Mucosa of stomach (tissue), 1 donor: Measurements from ENCODE around the gene CYP1A2.
"Not testable (repeated sequence)": the region's sequence is repeated elsewhere in the genome, so short reads cannot be mapped to it uniquely, and the experiment has no call there.

ENCODE experiments used
- H3K27me3 ChIP-seq: one replicate; pipeline ENCODE4 v1.7.0; 2013; ENCODE audit warnings: mild to moderate bottlenecking, low read length; ENCODE audit not compliant: control insufficient read depth, insufficient read depth
- H3K36me3 ChIP-seq: one replicate; pipeline ENCODE4 v1.7.0; 2013; ENCODE audit warnings: low read length; ENCODE audit not compliant: control insufficient read depth, insufficient read depth
- H3K4me1 ChIP-seq: one replicate; pipeline ENCODE4 v1.7.0; 2013; ENCODE audit warnings: mild to moderate bottlenecking, low read length; ENCODE audit not compliant: control insufficient read depth, insufficient read depth
- H3K4me3 ChIP-seq: one replicate; pipeline ENCODE4 v1.7.0; 2013; ENCODE audit warnings: low read length
- H3K9ac ChIP-seq: one replicate; pipeline ENCODE4 v1.7.0; 2013; ENCODE audit warnings: mild to moderate bottlenecking, low read length, moderate library complexity
- H3K9me3 ChIP-seq: one replicate; pipeline ENCODE4 v1.7.0; 2013; ENCODE audit warnings: mild to moderate bottlenecking, low read length, moderate library complexity; ENCODE audit not compliant: control insufficient read depth
- donor health status: Pancreatic carcinoma.

Gene CYP1A2

DNA sequence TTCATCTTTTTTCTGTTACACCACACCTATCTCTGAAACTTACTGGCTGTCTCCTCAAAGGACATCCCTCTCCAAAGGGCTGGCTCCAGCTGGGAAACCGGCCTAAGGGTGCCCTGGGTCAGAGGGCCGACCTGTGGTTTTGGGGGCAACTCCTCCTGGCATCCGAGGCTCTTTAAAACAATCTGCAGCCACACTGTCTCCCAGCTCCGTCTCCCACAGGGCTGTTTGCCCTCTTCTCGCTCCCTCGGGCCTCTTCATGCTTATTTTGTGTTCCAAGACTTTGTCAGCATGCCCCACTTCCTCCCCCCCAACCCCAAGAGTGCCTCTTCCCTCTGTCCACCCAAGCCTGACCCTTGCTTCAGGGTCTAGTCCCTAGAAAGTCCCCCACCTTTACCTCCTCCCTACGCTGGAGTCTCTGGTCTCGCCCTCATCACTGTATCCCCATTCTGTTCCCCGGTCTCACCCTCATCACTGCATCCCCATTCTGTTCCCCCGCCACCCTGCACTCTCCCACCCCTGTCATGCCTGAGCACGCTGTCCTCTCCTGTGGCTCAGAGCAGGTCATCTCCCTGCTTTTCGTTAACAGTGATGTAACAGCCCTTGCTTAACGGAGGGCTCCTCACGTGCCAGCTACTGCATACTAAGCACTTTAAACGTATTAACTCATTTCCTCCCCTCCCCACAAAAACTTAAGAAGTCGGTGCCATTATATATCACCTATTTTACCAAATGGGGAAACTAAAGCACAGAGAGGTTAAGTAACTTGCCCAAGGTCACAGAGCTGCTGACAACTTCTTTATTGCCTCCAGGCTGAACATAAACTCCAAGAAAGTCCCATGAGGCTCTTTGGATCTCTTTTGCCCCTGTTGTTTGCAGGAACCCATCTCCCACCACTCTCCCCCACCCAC, 32.1 kb downstream of the CYP1A2 start:
- Histone ChIP-seq H3K4me3 (no peak overlapping the region), H3K4me1 (peaks cover 72% of the 10 kb centered on the region), H3K9me3 (no peaks in the 10 kb centered on the region), H3K27me3 (no peaks in the 10 kb centered on the region), H3K36me3 (no peaks in the 10 kb centered on the region), H3K9ac (no peak overlapping the region)

DNA sequence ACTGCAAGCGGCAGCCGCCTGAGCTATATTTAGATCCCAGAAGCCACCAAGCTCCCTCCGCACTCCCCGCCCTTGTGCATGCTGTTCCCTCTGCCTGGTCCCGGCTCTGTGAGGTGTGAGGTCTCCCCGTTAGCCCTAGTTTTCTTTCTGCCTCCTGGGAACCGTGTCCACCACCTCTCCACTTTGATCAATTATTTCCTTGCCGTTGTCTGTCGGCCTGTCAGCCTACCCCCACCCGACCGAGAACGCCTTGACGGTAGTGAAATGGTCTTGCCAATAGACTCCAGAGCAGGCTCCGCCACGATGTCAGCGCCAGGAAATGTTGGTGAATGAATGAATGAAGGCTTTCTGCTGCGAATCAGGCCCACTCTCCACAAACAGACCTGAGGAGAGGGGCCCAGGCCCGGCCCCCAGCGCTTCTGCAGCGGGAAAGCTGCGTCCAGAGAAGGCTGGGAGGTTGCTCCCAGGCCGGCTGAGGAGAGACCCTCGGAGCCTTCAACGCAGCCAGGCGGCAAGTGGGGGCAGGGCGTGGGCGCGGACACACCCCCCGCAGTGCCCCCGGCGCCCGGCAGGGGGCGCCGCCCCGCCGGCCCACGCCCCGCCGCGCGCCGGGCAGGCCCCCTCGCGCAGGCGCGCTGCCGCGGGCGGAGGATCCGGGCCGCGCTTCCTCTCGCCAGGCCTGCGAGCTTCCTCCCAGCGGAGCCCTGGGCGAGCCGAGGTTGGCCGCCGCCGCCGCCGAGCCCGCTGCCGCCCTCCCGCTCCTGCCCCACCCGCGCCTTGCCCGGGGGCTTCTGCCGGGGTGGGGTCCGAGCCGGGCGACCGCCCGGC, 33.0 kb downstream of the CYP1A2 start, which contains the start of gene CSK:
Gene CSK (plus strand): TSS at position 650 of the 828 bp plus-strand sequence. CDS start 16,218 bp downstream, outside the sequence.
- no peaks in the 10 kb centered on the region for H3K27me3 ChIP-seq
- H3K4me1 ChIP-seq, result peaks cover 78% of the 10 kb centered on the region
- no peaks in the 10 kb centered on the region for H3K9me3 ChIP-seq
- no peaks in the 10 kb centered on the region for H3K36me3 ChIP-seq
- H3K9ac ChIP-seq, result peak within 1 kb of the TSS; percentile 70
- peak within 1 kb of the TSS; percentile 43 for H3K4me3 ChIP-seq

DNA sequence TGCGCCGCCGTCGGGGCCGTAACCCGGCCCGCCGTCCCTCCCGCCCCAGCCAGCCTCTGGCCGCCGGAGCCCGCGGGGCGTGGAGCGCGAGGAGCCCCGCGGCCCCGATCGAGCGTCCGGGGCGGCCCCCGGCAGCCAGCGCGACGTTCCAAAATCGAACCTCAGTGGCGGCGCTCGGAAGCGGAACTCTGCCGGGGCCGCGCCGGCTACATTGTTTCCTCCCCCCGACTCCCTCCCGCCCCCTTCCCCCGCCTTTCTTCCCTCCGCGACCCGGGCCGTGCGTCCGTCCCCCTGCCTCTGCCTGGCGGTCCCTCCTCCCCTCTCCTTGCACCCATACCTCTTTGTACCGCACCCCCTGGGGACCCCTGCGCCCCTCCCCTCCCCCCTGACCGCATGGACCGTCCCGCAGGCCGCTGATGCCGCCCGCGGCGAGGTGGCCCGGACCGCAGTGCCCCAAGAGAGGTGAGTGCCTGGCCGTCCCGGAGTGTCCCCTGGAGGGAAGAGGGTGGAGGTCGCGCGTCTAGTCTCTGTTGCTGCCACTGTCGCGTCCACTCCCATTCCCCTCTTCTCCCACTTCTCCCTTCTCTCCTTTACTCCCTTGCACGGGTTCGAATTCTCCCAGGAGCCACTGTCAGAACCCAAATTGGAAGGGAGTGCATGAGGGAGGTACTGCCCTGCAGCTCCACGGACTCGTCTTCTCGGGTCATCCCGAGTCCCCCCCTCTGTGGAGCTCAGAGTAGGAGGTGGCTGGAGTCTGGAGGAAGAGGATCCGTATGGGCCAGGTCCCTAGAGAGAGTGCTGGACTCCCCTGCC, 33.8 kb downstream of the CYP1A2 start:
- Histone ChIP-seq H3K36me3 (no peaks in the 10 kb centered on the region), H3K4me3 (peak overlapping the region; percentile 43), H3K27me3 (no peaks in the 10 kb centered on the region), H3K9ac (peak overlapping the region; percentile 70), H3K4me1 (peaks cover 78% of the 10 kb centered on the region), H3K9me3 (no peaks in the 10 kb centered on the region)

- Histone ChIP-seq H3K9me3 (no peaks in the 10 kb centered on the region), H3K27me3 (no peaks in the 10 kb centered on the region), H3K36me3 (no peaks in the 10 kb centered on the region), H3K9ac (peak overlapping the region; percentile 70), H3K4me1 (peaks cover 78% of the 10 kb centered on the region), H3K4me3 (peak overlapping the region; percentile 43)
These were observed 34.6 kb downstream of the CYP1A2 start for GRCh38 chr15:74783072-74783807.

- no peaks in the 10 kb centered on the region for H3K36me3 ChIP-seq
- no peaks in the 10 kb centered on the region for H3K9me3 ChIP-seq
- peaks cover 83% of the 10 kb centered on the region for H3K4me1 ChIP-seq
- peak overlapping the region; percentile 70 for H3K9ac ChIP-seq
- peak overlapping the region; percentile 43 for H3K4me3 ChIP-seq
- H3K27me3 ChIP-seq, result no peaks in the 10 kb centered on the region
These were observed 35.1 kb downstream of the CYP1A2 start for GRCh38 chr15:74783808-74784175.

- no peak overlapping the region for H3K9ac ChIP-seq
- no peak overlapping the region for H3K4me3 ChIP-seq
- peaks cover 84% of the 10 kb centered on the region for H3K4me1 ChIP-seq
- H3K9me3 ChIP-seq, result no peaks in the 10 kb centered on the region
- H3K36me3 ChIP-seq, result no peaks in the 10 kb centered on the region
- no peaks in the 10 kb centered on the region for H3K27me3 ChIP-seq
These were observed 36.0 kb downstream of the CYP1A2 start for GRCh38 chr15:74784426-74785193.

DNA sequence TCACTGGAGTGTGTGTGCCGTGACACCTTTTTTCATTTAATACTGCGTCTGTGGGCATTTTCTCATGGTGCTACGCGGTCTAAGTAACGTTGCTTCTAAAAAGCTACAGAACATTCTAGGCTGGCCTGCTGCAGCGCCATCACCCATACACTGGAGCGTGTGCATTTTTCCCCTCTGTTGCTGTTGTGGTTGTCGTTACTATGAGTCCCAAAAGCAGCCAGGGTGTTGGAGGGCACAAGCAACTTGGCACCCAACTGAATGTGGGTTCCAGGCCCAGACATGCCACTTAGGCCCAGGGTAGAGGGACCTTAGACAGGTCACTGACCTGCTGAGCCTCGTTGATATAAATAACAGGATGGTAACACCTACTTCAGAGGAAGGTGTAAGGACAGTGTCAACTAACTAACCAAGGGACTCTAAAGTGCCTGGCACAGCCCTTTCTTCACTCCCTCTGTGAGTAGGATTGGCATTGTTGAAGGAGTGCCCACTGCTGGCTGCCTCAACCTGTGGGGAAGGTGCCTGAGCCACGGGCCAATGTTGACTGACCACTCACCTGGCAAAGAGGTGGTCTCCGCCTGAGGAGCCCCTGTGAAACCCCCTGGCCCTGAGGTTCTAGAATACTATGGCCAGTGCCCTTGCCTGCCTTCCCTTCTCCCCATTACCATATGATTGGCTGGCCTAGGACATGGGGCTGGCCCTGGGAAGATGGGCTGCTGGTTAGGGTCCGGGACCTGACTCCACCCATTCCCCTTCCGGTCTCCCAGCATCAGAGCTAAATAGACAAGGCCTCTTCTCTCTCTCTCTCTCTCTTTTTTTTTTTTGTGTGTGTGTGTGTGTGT, 36.8 kb downstream of the CYP1A2 start:
- no peak overlapping the region for H3K4me3 ChIP-seq
- peaks cover 84% of the 10 kb centered on the region for H3K4me1 ChIP-seq
- H3K27me3 ChIP-seq, result no peaks in the 10 kb centered on the region
- H3K9ac ChIP-seq, result no peak overlapping the region
- H3K36me3 ChIP-seq, result no peaks in the 10 kb centered on the region
- no peaks in the 10 kb centered on the region for H3K9me3 ChIP-seq

GRCh38 chr15:74786081-74786480, 37.4 kb downstream of the CYP1A2 start:
- peaks cover 84% of the 10 kb centered on the region for H3K4me1 ChIP-seq
- H3K9ac ChIP-seq, result peak overlapping the region; percentile 19
- not testable (repeated sequence) for H3K36me3 ChIP-seq, H3K4me3 ChIP-seq, H3K9me3 ChIP-seq, H3K27me3 ChIP-seq

DNA sequence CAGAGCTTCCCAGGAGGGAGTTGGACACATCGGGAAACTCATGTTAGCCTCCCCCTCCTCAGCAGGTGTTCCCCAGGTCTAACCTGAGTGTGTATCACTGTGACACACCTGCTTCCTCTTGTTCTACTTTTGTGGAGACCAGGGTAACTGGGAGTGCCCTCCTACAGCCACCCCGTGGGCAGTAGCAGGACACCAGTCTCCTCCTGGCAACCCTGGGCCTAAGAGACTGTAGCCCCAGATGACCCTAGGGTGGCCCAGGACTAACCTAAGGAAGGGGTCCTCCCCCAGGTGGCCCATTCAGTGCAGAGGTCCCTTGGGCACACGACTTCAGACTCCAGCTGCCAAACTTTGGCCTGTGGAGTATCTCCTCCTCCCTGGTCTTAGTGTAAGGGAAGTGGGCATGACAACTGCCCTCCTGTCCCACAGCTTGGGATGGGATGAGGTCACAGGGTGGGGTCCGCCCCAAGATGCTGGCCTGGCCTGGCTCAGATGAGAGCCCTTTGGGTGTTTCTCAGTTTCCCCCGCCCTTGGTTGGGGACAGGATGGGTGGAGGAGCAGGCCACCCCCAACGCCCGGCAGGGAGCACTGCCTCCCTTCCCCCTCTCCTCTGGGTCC, 38.0 kb downstream of the CYP1A2 start:
- Histone ChIP-seq H3K27me3 (no peaks in the 10 kb centered on the region), H3K36me3 (no peaks in the 10 kb centered on the region), H3K9me3 (no peaks in the 10 kb centered on the region), H3K9ac (peak overlapping the region; percentile 19), H3K4me3 (no peak overlapping the region), H3K4me1 (peaks cover 83% of the 10 kb centered on the region)
